Lung (tissue), 12 donors: ENCODE results near the gene CD86. TPM values are rescaled to one million over a fixed set of nuclear protein-coding genes. Genes with fewer than 3 reads are reported as not detected.
"Not testable (repeated sequence)": the region's sequence is repeated elsewhere in the genome, so short reads cannot be mapped to it uniquely, and the experiment has no call there.

ENCODE experiments used
- ATAC-seq: fragments of 200-7000 bp; cut with Tn5 transposase; one replicate; pipeline ENCODE4 v1.9.1; 2020; ENCODE audit warnings: moderate number of reproducible peaks; ENCODE audit not compliant: insufficient read depth, low FRiP score
- DNase-seq, 3 donors: peaks; one replicate each; pipeline ENCODE4 v3.0.0-alpha.2; 2013 to 2017
- H3K27ac ChIP-seq, 2 donors: one replicate each; pipeline ENCODE4 v1.5.1; 2013; ENCODE audit warnings: mild to moderate bottlenecking in 2 of 2, moderate library complexity in 2 of 2, control low read depth in 1 of 2, inconsistent platforms in 1 of 2, low read depth in 1 of 2, low read length in 1 of 2
- H3K27me3 ChIP-seq, 3 donors: one replicate each; pipeline ENCODE4 v1.5.1; 2013; ENCODE audit warnings: low read length in 2 of 3; ENCODE audit not compliant: control insufficient read depth in 3 of 3, insufficient read depth in 3 of 3
- H3K36me3 ChIP-seq, 4 donors: one replicate each; pipeline ENCODE4 v1.5.1; 2013; ENCODE audit warnings: low read length in 4 of 4, mild to moderate bottlenecking in 1 of 4, moderate library complexity in 1 of 4; ENCODE audit not compliant: control insufficient read depth in 4 of 4, insufficient read depth in 4 of 4
- H3K4me1 ChIP-seq, 5 donors: one replicate each; pipeline ENCODE4 v1.5.1; 2013; ENCODE audit warnings: low read length in 5 of 5, mild to moderate bottlenecking in 2 of 5, moderate library complexity in 1 of 5; ENCODE audit not compliant: control insufficient read depth in 5 of 5, insufficient read depth in 5 of 5
- H3K4me3 ChIP-seq: one replicate; pipeline ENCODE4 v1.5.1; 2013; ENCODE audit warnings: mild to moderate bottlenecking, control low read depth, moderate library complexity
- H3K9ac ChIP-seq, 2 donors: one replicate each; pipeline ENCODE4 v1.5.1; 2013; ENCODE audit warnings: low read length in 2 of 2, control low read depth in 1 of 2; ENCODE audit not compliant: insufficient read depth in 1 of 2
- H3K9me3 ChIP-seq, 4 donors: one replicate each; pipeline ENCODE4 v1.5.1; 2013; ENCODE audit warnings: low read length in 3 of 4, mild to moderate bottlenecking in 1 of 4, moderate library complexity in 1 of 4; ENCODE audit not compliant: control insufficient read depth in 4 of 4, insufficient read depth in 3 of 4
- WGBS, 2 donors: extraction: QIAGEN DNeasy Blood & Tissue Kit; methylation state at CpG; one replicate each; pipeline ENCODE4 v1.1.7; 2013; 5-methylcytosine and 5-hydroxymethylcytosine counted together
- polyA plus RNA-seq, 2 donors: library from polyadenylated mRNA; stranded (reverse); fragments of 200-250 nt; gene quantifications; one replicate each; pipeline ENCODE4 v1.2.1, GENCODE V29; 2013
- total RNA-seq, 2 donors: library from RNA; depleted of rRNA in 1 of 2; stranded (reverse); fragments of >200 nt in 1 of 2; gene quantifications; one replicate each; pipeline ENCODE4 v1.2.1, GENCODE V29; 2014 to 2021
- TF ChIP-seq, protein P1 (sequence below): IDR thresholded peaks from 2 replicates; pipeline ENCODE4 v1.5.1; 2012; ENCODE audit warnings: mild to moderate bottlenecking; ENCODE audit errors: control extremely low read depth, extremely low read depth
- donor health status: control.
- donor health status: control.
- donor health status: Bipolar disorder and iron deficiency.
- donor health status: healthy.
- donor health status: DM: yes; HTN: yes; CAD: no.

The CD86 gene
- total and polyA plus RNA-seq, 4 donors = 8.0 to 11.5 (median 10.7) TPM

DNA sequence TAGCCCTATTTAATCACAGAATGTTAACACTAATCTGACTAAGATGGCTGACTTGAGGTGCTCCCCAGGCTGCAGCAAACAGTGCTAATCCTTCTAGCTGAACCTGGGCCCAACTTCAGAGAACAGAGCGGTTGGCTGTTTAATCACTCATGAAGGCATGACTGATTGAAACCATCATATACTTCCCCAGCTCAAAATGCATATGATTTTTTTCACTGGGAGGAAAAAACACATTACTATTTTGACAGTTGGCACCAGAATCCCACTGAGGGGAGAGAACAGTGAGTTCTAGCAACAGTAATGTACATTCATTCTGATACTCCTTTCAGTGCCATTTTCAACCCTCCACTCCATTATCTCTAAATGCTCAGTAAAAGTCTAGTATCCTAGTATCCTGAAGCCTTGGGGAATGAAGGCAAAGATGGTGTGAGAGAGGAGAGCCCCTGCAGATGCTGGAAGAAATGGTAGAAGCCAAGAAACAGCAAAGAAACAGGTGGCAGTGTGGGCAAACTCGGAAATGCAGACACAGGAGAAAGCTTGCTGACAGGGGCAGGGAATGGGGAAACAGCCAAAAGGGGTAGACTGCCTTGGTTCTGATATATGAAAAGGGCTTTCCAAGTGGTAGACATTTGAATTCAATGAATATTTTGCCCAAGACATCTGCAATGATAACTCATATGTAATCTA is 93.9 kb downstream of the CD86 start:
- Histone ChIP-seq H3K36me3 (no peaks in the 10 kb centered on the region), H3K9me3 (peaks cover 0 to 8% (median 3%) of the 10 kb centered on the region in 4 donors), H3K27me3 (no peaks in the 10 kb centered on the region), H3K4me1 (no peaks in the 10 kb centered on the region), H3K9ac (no peak overlapping the region), H3K4me3 (no peak overlapping the region), H3K27ac (no peak overlapping the region)
- DNase-seq = no peak
- WGBS, 2 donors = 77 to 85% methylated on average over 2 of the region's 2 CpGs
- TF ChIP-seq, protein P1, sequence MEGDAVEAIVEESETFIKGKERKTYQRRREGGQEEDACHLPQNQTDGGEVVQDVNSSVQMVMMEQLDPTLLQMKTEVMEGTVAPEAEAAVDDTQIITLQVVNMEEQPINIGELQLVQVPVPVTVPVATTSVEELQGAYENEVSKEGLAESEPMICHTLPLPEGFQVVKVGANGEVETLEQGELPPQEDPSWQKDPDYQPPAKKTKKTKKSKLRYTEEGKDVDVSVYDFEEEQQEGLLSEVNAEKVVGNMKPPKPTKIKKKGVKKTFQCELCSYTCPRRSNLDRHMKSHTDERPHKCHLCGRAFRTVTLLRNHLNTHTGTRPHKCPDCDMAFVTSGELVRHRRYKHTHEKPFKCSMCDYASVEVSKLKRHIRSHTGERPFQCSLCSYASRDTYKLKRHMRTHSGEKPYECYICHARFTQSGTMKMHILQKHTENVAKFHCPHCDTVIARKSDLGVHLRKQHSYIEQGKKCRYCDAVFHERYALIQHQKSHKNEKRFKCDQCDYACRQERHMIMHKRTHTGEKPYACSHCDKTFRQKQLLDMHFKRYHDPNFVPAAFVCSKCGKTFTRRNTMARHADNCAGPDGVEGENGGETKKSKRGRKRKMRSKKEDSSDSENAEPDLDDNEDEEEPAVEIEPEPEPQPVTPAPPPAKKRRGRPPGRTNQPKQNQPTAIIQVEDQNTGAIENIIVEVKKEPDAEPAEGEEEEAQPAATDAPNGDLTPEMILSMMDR = no peak
- no peak for ATAC-seq

DNA sequence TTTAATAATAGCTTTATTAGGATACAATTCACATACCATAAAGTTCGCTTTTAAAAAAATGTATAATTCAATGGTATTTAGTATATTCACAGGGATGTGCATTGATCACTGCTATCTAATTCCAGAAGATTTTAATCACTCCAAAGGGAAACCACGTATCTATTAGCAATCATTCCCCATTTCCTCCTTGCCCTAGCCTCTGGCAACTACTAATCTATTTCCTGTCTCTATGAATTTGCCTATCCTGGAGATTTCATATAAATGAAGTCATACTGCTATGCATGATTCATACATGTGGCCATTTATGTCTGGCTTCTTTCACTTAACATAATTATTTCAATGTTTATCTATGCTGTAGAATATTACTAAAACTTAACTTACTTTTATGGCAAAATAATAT is 96.3 kb downstream of the CD86 start:
- WGBS, 2 donors = 77 to 89% methylated on average over 2 of the region's 2 CpGs
- no peak overlapping the region for H3K4me3 ChIP-seq
- H3K36me3 ChIP-seq = no peaks in the 10 kb centered on the region
- ATAC-seq = no peak
- peaks cover 0 to 12% (median 10%) of the 10 kb centered on the region in 4 donors for H3K9me3 ChIP-seq
- H3K9ac ChIP-seq = no peak overlapping the region
- H3K4me1 ChIP-seq = no peaks in the 10 kb centered on the region
- H3K27ac ChIP-seq = no peak overlapping the region
- DNase-seq = no peak
- H3K27me3 ChIP-seq = no peaks in the 10 kb centered on the region
- TF ChIP-seq, protein P1 = no peak

DNA sequence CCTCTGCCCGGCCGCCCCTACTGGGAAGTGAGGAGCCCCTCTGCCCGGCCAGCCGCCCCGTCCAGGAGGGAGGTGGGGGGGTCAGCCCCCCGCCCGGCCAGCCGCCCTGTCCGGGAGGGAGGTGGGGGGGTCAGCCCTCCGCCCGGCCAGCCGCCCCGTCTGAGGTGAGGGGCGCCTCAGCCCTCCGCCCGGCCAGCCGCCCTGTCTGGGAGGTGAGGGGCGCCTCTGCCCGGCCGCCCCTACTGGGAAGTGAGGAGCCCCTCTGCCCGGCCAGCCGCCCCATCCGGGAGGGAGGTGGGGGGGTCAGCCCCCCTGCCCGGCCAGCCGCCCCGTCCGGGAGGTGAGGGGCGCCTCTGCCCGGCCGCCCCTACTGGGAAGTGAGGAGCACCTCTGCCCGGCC is 109.8 kb downstream of the CD86 start:
- not testable (repeated sequence) for ATAC-seq, H3K27me3 ChIP-seq, DNase-seq, H3K9ac ChIP-seq, H3K4me3 ChIP-seq, H3K4me1 ChIP-seq, H3K36me3 ChIP-seq, H3K27ac ChIP-seq
- H3K9me3 ChIP-seq = peaks cover 0 to 13% (median 2%) of the 10 kb centered on the region in 4 donors
- 96% methylated on average over 23 of the region's 31 CpGs; no CpG with 5 or more reads in 1 of the 2 donors for WGBS, 2 donors

DNA sequence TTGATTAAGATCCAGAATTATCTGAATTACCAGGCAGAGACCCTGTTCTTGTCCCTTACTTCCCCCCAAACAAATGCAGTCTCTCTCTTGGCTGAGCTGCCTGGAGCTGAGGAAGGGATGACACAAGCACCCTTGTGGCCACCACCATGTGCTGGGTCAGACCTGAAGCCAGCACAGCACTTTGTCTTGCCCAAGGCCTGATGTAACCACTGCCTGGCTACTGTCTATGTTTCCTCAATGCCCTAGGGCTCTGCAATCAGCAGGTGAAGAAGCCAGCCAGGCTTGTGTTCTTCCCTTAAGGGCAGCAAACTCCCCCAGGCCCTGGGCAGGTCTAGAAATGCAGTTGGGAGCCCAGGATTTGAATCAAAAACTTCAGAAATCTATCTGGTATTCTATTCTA is 112.5 kb downstream of the CD86 start:
- TF ChIP-seq, protein P1 = no peak
- Histone ChIP-seq H3K9ac (no peak overlapping the region), H3K36me3 (no peaks in the 10 kb centered on the region), H3K4me1 (no peaks in the 10 kb centered on the region), H3K4me3 (no peak overlapping the region), H3K9me3 (peaks cover 0 to 13% (median 2%) of the 10 kb centered on the region in 4 donors), H3K27ac (no peak overlapping the region), H3K27me3 (no peaks in the 10 kb centered on the region)
- DNase-seq (no peak), ATAC-seq (no peak)
